ENCODE data around the gene STAC2. TPM values are rescaled to one million over a fixed set of nuclear protein-coding genes. Genes with fewer than 3 reads are reported as not detected.

Gene STAC2
- total RNA-seq, 3 donors from 2014 or later = not detected

GRCh38 chr17:39194985-39195524 is 30.7 kb downstream of the STAC2 start:
- ATAC-seq (no peak), DNase-seq (no peak)
- no peak overlapping the region for H3K4me3 Mint-ChIP-seq
- H3K4me1 Mint-ChIP-seq (ENCODE audit: low read depth) = peaks cover 39% of the 10 kb centered on the region
- H3K27me3 Mint-ChIP-seq (ENCODE audit: low read depth) = no peaks in the 10 kb centered on the region
- H3K9me3 Mint-ChIP-seq = no peaks in the 10 kb centered on the region
- H3K36me3 Mint-ChIP-seq (ENCODE audit: insufficient read depth) = peaks cover 3% of the 10 kb centered on the region

GRCh38 chr17:39194089-39194984 is 31.4 kb downstream of the STAC2 start:
- DNase-seq (no peak), ATAC-seq (no peak)
- Mint-ChIP-seq H3K36me3 (ENCODE audit: insufficient read depth) (peaks cover 3% of the 10 kb centered on the region), H3K27me3 (ENCODE audit: low read depth) (no peaks in the 10 kb centered on the region), H3K4me1 (ENCODE audit: low read depth) (peaks cover 33% of the 10 kb centered on the region), H3K4me3 (no peak overlapping the region), H3K9me3 (no peaks in the 10 kb centered on the region)

DNA sequence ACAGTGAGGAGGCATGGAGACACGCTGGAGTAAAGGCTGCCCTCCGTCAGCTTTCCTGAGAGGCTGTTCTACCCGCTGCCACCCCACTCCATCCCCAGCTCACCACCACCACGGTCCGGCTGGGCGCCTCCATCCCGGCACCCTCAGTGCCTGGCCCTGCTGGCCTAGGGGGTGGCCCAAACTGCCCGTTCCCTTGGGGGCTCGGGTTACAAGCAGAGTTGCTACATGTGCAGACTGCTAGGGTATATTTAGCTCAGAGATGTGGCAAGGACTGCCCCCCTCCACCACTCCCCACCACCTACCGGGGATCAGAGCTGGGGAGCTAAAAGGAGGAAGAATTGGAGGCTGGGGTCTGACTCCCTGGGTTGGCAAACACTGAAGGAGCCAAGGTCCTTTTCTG is 32.4 kb downstream of the STAC2 start:
- no peak overlapping the region for H3K4me3 Mint-ChIP-seq
- H3K4me1 Mint-ChIP-seq (ENCODE audit: low read depth) = peaks cover 23% of the 10 kb centered on the region
- DNase-seq (no peak), ATAC-seq (no peak)
- H3K27me3 Mint-ChIP-seq (ENCODE audit: low read depth) = no peaks in the 10 kb centered on the region
- H3K9me3 Mint-ChIP-seq = no peaks in the 10 kb centered on the region
- peaks cover 4% of the 10 kb centered on the region for H3K36me3 Mint-ChIP-seq (ENCODE audit: insufficient read depth)

GRCh38 chr17:39192901-39193300 is 32.8 kb downstream of the STAC2 start:
- H3K4me3 Mint-ChIP-seq = no peak overlapping the region
- ATAC-seq = no peak
- peaks cover 4% of the 10 kb centered on the region for H3K36me3 Mint-ChIP-seq (ENCODE audit: insufficient read depth)
- H3K9me3 Mint-ChIP-seq = no peaks in the 10 kb centered on the region
- DNase-seq = no peak
- no peaks in the 10 kb centered on the region for H3K27me3 Mint-ChIP-seq (ENCODE audit: low read depth)
- peaks cover 19% of the 10 kb centered on the region for H3K4me1 Mint-ChIP-seq (ENCODE audit: low read depth)

GRCh38 chr17:39191750-39192510 is 33.8 kb downstream of the STAC2 start:
- DNase-seq = no peak
- H3K4me3 Mint-ChIP-seq = no peak overlapping the region
- H3K9me3 Mint-ChIP-seq = no peaks in the 10 kb centered on the region
- peaks cover 19% of the 10 kb centered on the region for H3K4me1 Mint-ChIP-seq (ENCODE audit: low read depth)
- no peak for ATAC-seq
- H3K36me3 Mint-ChIP-seq (ENCODE audit: insufficient read depth) = peaks cover 4% of the 10 kb centered on the region
- H3K27me3 Mint-ChIP-seq (ENCODE audit: low read depth) = no peaks in the 10 kb centered on the region

GRCh38 chr17:39187152-39187830 is 38.5 kb downstream of the STAC2 start:
- DNase-seq (no peak), ATAC-seq (no peak)
- no peaks in the 10 kb centered on the region for H3K4me1 Mint-ChIP-seq (ENCODE audit: low read depth)
- no peaks in the 10 kb centered on the region for H3K27me3 Mint-ChIP-seq (ENCODE audit: low read depth)
- no peak overlapping the region for H3K4me3 Mint-ChIP-seq
- no peaks in the 10 kb centered on the region for H3K9me3 Mint-ChIP-seq
- H3K36me3 Mint-ChIP-seq (ENCODE audit: insufficient read depth) = peaks cover 12% of the 10 kb centered on the region

DNA sequence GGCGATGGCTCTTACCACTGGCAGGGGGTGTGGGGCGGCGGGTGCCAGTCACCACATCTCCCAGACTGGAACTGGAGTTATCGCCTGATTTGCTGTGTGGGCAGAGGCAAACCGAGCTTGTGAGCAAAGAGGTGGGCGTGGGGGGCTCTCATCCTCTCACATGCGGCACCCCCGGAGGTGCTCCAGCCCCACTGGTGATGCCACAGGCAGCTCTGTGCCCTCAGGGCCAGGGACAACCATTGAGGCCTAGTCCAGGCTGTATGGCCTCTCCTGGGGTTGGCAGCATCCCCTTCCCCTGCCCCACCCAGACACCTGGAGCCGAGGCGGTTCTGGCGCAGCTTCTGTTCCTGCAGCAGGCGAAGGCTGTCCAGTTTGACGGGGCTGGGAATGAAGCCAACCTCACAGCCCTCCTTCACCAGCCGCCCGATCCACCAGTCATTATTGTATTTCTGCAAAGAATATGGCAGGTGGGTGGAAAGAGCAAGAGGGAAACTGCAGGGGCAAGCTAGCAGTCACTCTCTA is 39.2 kb downstream of the STAC2 start:
- H3K4me1 Mint-ChIP-seq (ENCODE audit: low read depth) = no peaks in the 10 kb centered on the region
- H3K27me3 Mint-ChIP-seq (ENCODE audit: low read depth) = no peaks in the 10 kb centered on the region
- H3K36me3 Mint-ChIP-seq (ENCODE audit: insufficient read depth) = peaks cover 11% of the 10 kb centered on the region
- DNase-seq = no peak
- no peak overlapping the region for H3K4me3 Mint-ChIP-seq
- no peak for ATAC-seq
- H3K9me3 Mint-ChIP-seq = no peaks in the 10 kb centered on the region

GRCh38 chr17:39183720-39184119 is 42.0 kb downstream of the STAC2 start:
- Mint-ChIP-seq H3K9me3 (no peaks in the 10 kb centered on the region), H3K27me3 (ENCODE audit: low read depth) (no peaks in the 10 kb centered on the region), H3K36me3 (ENCODE audit: insufficient read depth) (peaks cover 11% of the 10 kb centered on the region), H3K4me1 (ENCODE audit: low read depth) (no peaks in the 10 kb centered on the region), H3K4me3 (no peak overlapping the region)
- ATAC-seq = no peak
- no peak for DNase-seq

DNA sequence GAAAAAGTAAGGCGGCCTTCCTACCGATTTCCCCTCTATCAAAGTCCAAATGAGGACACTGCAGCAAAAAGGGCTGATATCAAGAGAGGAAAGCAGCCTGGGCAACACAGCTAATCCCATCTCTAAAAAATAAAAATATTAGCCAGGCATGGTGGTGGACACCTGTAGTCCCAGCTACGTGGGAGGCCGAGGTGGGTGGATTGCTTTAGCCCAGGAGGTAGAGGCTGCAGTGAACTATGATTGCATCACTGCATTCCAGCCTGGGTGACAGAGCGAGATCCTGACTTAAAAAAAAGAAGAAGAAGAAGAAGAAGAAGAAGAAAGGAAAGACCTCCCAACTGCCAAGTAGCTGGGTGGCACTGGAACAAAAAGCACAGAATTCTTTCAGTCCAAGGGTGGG is 42.7 kb downstream of the STAC2 start:
- ATAC-seq = no peak
- Mint-ChIP-seq H3K36me3 (ENCODE audit: insufficient read depth) (peaks cover 10% of the 10 kb centered on the region), H3K4me3 (no peak overlapping the region), H3K4me1 (ENCODE audit: low read depth) (no peaks in the 10 kb centered on the region), H3K27me3 (ENCODE audit: low read depth) (no peaks in the 10 kb centered on the region), H3K9me3 (no peaks in the 10 kb centered on the region)
- no peak for DNase-seq

DNA sequence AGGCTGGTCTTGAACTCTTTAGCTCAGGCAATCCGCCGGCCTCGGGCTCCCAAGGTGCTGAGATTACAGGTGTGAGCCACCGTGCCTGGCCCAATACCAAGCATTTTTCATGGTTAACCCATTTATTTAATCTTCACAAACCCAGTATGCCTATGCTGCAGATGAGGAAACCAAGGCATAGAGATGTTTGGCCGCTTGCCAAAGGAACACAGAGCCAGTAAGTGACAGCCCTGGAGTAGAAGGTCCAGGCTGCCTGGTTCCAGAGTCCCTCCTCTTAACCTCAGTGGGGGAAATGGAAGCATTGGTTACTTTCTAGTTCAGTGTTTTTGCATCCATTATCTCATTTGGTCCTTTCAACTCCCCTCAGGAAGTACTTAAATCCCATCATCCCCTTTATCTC is 44.4 kb downstream of the STAC2 start:
- H3K4me3 Mint-ChIP-seq = no peak overlapping the region
- no peak for ATAC-seq
- DNase-seq = no peak
- H3K36me3 Mint-ChIP-seq (ENCODE audit: insufficient read depth) = peaks cover 10% of the 10 kb centered on the region
- H3K4me1 Mint-ChIP-seq (ENCODE audit: low read depth) = no peaks in the 10 kb centered on the region
- no peaks in the 10 kb centered on the region for H3K27me3 Mint-ChIP-seq (ENCODE audit: low read depth)
- no peaks in the 10 kb centered on the region for H3K9me3 Mint-ChIP-seq

- Mint-ChIP-seq H3K27me3 (ENCODE audit: low read depth) (no peaks in the 10 kb centered on the region), H3K36me3 (ENCODE audit: insufficient read depth) (peaks cover 7% of the 10 kb centered on the region), H3K9me3 (no peaks in the 10 kb centered on the region), H3K4me1 (ENCODE audit: low read depth) (no peaks in the 10 kb centered on the region), H3K4me3 (no peak overlapping the region)
- ATAC-seq (no peak), DNase-seq (no peak)
Observed at GRCh38 chr17:39178536-39178935, 47.2 kb downstream of the STAC2 start.

GRCh38 chr17:39177256-39177655 is 48.5 kb downstream of the STAC2 start:
- H3K27me3 Mint-ChIP-seq (ENCODE audit: low read depth) = no peaks in the 10 kb centered on the region
- H3K4me3 Mint-ChIP-seq = no peak overlapping the region
- peak; percentile 31 to 47 for ATAC-seq

GRCh38 chr17:39175695-39176093 is 50.1 kb downstream of the STAC2 start:
- Mint-ChIP-seq H3K27me3 (ENCODE audit: low read depth) (no peaks in the 10 kb centered on the region), H3K9me3 (no peaks in the 10 kb centered on the region), H3K4me1 (ENCODE audit: low read depth) (peaks cover 4% of the 10 kb centered on the region), H3K36me3 (ENCODE audit: insufficient read depth) (no peaks in the 10 kb centered on the region), H3K4me3 (no peak overlapping the region)
- no peak for ATAC-seq
- DNase-seq = no peak

More at GRCh38 chr17:39177256-39177655, 48.5 kb downstream of the STAC2 start:
- H3K9me3 Mint-ChIP-seq = no peaks in the 10 kb centered on the region
- no peaks in the 10 kb centered on the region for H3K36me3 Mint-ChIP-seq (ENCODE audit: insufficient read depth)
- H3K4me1 Mint-ChIP-seq (ENCODE audit: low read depth) = peaks cover 4% of the 10 kb centered on the region
- no peak for DNase-seq
